Stimulated activated CD4-positive, alpha-beta T cell treated with anti-CD3 and anti-CD28 coated beads, Interleukin-1b, Interleukin-23, amount 100 ng/mL, for 4 hours (primary cell): ENCODE measurements around the gene CFAP65.

Source experiments
- DNase-seq, 2 donors: peaks; one replicate each; pipeline ENCODE4 v3.0.0-alpha.2; 2020; ENCODE audit warnings: low read depth in 2 of 2

CFAP65 gene

GRCh38 chr2:219030177-219030940 lies 11.0 kb downstream of the CFAP65 start:
- no peak for DNase-seq

GRCh38 chr2:219029829-219030165 lies 11.5 kb downstream of the CFAP65 start:
- peak; percentile 65 to 70 for DNase-seq

- no peak for DNase-seq
Observed at GRCh38 chr2:219028996-219029828, 12.1 kb downstream of the CFAP65 start.

- no peak for DNase-seq
Observed at GRCh38 chr2:219028141-219028540, 13.2 kb downstream of the CFAP65 start.

GRCh38 chr2:219027511-219028055 lies 13.7 kb downstream of the CFAP65 start:
- no peak for DNase-seq

- DNase-seq, result no peak
Observed at GRCh38 chr2:219026946-219027345, 14.4 kb downstream of the CFAP65 start.

GRCh38 chr2:219025637-219026585 lies 15.4 kb downstream of the CFAP65 start:
- DNase-seq, result no peak

GRCh38 chr2:219024059-219024458 lies 17.3 kb downstream of the CFAP65 start:
- DNase-seq, result no peak

GRCh38 chr2:219023045-219023605 lies 18.2 kb downstream of the CFAP65 start:
- DNase-seq, result no peak

GRCh38 chr2:219022616-219023015 lies 18.7 kb downstream of the CFAP65 start:
- DNase-seq, result no peak

GRCh38 chr2:219022041-219022440 lies 19.3 kb downstream of the CFAP65 start:
- DNase-seq, result no peak

GRCh38 chr2:219021591-219021990 lies 19.7 kb downstream of the CFAP65 start:
- no peak for DNase-seq

GRCh38 chr2:219020604-219021365 lies 20.5 kb downstream of the CFAP65 start:
- no peak for DNase-seq

GRCh38 chr2:219019436-219019835 lies 21.9 kb downstream of the CFAP65 start:
- DNase-seq, result no peak

- DNase-seq, result no peak
Observed at GRCh38 chr2:219018726-219019125, 22.6 kb downstream of the CFAP65 start.

GRCh38 chr2:219018286-219018685 lies 23.0 kb downstream of the CFAP65 start:
- DNase-seq, result no peak

- no peak for DNase-seq
Observed at GRCh38 chr2:219017201-219017931, 23.9 kb downstream of the CFAP65 start.

GRCh38 chr2:219016721-219017120 lies 24.6 kb downstream of the CFAP65 start:
- no peak for DNase-seq

GRCh38 chr2:219010873-219011272 lies 30.4 kb downstream of the CFAP65 start:
- no peak for DNase-seq
